GM10266 (cell line): Measurements from ENCODE around the gene CCDC159.

ENCODE experiments used
- DNase-seq: peaks from one replicate; pipeline ENCODE4 v3.0.0; 2012; ENCODE audit errors: extremely low spot score
- CTCF ChIP-seq: IDR thresholded peaks from 2 replicates; pipeline ENCODE4 v1.5.1; 2012; ENCODE audit warnings: mild to moderate bottlenecking, low read depth; ENCODE audit not compliant: control insufficient read depth, insufficient read depth; ENCODE audit errors: missing control alignments

CCDC159 gene

DNA sequence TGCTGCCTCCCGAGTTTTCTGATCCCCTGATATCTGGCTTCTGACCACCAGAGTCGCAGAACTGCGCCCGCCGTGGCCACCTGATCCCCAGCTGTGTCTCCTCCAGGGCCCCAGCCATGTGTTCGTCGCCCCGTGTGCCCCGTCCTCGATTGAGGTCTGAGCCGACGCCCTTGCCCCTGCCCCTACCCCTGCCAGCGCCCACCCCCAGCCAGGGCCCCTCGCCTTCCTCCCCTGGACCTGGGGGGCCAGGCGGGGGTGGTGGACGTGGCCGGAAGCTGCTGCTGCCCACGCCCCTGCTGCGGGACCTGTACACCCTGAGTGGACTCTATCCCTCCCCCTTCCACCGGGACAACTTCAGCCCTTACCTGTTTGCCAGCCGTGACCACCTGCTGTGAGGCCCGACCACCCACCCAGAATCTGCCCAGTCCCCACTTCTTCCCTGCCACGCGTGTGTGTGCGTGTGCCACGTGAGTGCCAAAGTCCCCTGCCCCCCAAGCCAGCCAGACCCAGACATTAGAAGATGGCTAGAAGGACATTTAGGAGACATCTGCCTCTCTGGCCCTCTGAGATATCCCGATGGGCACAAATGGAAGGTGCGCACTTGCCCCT is 18.1 kb downstream of the CCDC159 start:
- TF ChIP-seq CTCF: no peak
- DNase-seq: no peak

DNA sequence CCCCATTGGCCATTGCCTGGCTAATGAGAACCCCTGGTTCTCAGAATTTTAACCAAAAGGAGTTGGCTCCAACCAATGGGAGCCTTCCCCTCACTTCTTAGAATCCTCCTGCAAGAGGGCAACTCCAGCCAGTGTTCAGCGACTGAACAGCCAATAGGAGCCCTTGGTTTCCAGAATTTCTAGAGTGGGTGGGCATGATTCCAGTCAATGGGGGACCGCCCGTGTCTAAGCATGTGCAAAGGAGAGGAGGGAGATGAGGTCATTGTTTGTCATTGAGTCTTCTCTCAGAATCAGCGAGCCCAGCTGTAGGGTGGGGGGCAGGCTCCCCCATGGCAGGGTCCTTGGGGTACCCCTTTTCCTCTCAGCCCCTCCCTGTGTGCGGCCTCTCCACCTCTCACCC is 18.6 kb downstream of the CCDC159 start:
- DNase-seq: no peak
- TF ChIP-seq CTCF: no peak

DNA sequence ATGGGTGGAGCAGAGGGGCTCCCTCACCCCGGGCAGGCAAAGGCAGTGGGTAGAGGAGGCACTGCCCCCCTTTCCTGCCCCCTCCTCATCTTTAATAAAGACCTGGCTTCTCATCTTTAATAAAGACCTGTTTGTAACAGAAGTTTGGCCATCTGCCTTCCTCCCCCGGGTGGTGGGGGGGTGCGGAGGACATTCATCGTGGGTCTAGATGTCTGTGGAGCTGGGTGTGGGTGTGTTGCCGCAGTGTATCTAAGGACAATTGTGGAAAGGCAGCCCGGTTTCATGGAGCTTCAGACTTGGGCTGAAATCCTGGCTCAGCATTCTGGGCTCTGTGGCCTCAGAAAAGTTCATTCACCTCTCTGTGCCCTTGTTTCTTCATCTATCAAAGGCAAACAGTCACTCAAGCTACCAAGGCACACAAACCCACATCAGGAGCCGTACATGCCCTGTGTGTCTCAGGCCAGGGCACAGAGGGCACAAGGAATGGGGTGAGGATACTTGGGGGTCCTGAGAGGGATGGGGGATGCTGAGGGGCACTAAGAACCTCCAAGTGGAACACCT is 19.3 kb downstream of the CCDC159 start:
- DNase-seq: no peak
- no peak for TF ChIP-seq CTCF

GRCh38 chr19:11367528-11367927 is 21.2 kb downstream of the CCDC159 start:
- TF ChIP-seq CTCF: no peak
- DNase-seq: no peak

- no peak for TF ChIP-seq CTCF
- no peak for DNase-seq
These were observed 24.4 kb downstream of the CCDC159 start for GRCh38 chr19:11370744-11371143.

DNA sequence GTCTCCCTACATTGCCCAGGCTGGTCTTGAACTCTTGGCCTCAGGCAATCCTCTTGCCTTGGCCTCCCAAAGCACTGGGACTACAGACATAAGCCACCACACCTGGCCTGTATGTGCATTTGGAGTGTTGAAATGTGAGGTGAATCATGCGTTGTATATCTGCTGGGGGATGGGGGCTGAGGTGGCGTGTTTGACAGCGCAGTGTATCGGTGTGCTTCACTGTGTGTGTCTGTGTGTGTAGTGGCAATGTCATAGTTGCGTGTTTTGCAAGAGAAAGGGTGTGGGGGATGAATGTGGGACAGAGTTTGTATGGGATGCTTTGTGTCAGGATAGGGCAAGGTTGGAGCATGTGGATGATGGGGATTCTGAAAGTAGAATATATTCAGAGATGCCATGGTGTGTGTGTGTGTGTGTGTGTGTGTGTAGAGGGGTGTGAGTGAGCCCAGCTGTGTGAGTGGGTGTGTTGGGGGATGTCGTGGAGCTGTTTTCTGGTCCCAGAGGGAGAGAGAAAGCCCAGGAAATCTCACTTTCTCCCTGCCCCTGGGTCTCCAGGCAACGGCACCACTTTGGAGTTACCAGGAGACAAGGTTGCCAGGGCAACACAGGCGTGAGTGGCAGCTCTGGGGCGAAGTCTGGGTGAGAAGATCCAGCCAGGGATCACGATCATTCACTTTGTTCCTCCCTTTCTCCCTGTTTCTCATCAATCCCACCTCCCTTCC is 27.0 kb downstream of the CCDC159 start:
- DNase-seq: no peak
- no peak for TF ChIP-seq CTCF

DNA sequence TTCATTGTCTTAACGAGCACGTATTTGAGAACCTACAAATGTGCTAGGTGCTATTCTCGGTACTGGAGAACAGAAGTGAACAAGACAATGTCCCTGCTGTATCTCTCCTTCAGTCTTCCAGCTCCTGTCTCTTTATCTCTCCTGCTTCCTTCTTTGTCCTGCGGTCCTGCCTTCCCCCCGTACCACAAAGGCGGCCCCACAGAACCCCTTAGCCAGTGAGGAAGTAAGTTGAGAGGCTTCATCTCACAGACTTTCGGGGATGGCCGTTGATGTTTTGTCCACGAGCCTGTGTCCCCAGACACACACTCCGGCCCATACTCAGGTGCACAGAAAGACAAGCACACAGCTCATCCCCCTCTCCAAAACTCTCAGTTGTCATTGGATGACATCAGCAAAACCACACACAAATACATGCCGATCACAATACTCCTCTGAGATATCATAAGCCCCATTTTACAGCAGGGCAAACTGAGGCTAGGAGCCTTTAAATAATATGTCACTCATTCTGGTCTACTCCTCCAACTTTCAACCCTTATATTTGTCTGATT is 27.6 kb downstream of the CCDC159 start:
- no peak for DNase-seq
- no peak for TF ChIP-seq CTCF
